ENCODE data around the gene MYOF.

The MYOF gene

GRCh38 chr10:93496322-93497041 lies 14.3 kb upstream of the MYOF start, which contains the start of gene CEP55:
Gene CEP55 (plus strand): TSS chr10:93496612. CDS start chr10:93500052, 3,440 bp downstream.
- peak; percentile 99 for ATAC-seq
- no peak for TF ChIP-seq ISL1 (CRISPR knock-in tag; IDR thresholded peaks at IDR 0.05)
- no peak for TF ChIP-seq CSDC2 (CRISPR knock-in tag; IDR thresholded peaks at IDR 0.05)
- TF ChIP-seq ESRRG (CRISPR knock-in tag; IDR thresholded peaks at IDR 0.05) = no peak
- no peak for TF ChIP-seq PATZ1 (CRISPR knock-in tag; IDR thresholded peaks at IDR 0.05; ENCODE audit: borderline replicate concordance)
- TF ChIP-seq ZNF8 (CRISPR knock-in tag; IDR thresholded peaks at IDR 0.05) = no peak
- no peak for TF ChIP-seq ZFP3 (CRISPR knock-in tag; IDR thresholded peaks at IDR 0.05)
- no peak for TF ChIP-seq POU6F1 (CRISPR knock-in tag; IDR thresholded peaks at IDR 0.05; ENCODE audit: borderline replicate concordance, low read depth)
- no peak for TF ChIP-seq ZNF70 (CRISPR knock-in tag; IDR thresholded peaks at IDR 0.05)
- no peak for TF ChIP-seq TSHZ2 (CRISPR knock-in tag; IDR thresholded peaks at IDR 0.05)
- TF ChIP-seq ZFP30 (CRISPR knock-in tag; IDR thresholded peaks at IDR 0.05) = no peak
- TF ChIP-seq OSR1 (CRISPR knock-in tag; IDR thresholded peaks at IDR 0.05) = no peak
- no peak for TF ChIP-seq BACH2 (CRISPR knock-in tag; IDR thresholded peaks at IDR 0.05; ENCODE audit: borderline replicate concordance)

GRCh38 chr10:93495654-93496321 lies 13.7 kb upstream of the MYOF start:
- peak; percentile 67 for ATAC-seq
- TF ChIP-seq ZC3H10 (CRISPR knock-in tag; IDR thresholded peaks at IDR 0.05) (no peak), ZFP3 (CRISPR knock-in tag; IDR thresholded peaks at IDR 0.05) (no peak), ZNF8 (CRISPR knock-in tag; IDR thresholded peaks at IDR 0.05) (no peak), OSR1 (CRISPR knock-in tag; IDR thresholded peaks at IDR 0.05) (no peak), PPARA (CRISPR knock-in tag; IDR thresholded peaks at IDR 0.05; ENCODE audit: borderline replicate concordance) (no peak), PATZ1 (CRISPR knock-in tag; IDR thresholded peaks at IDR 0.05; ENCODE audit: borderline replicate concordance) (no peak), ZNF565 (CRISPR knock-in tag; conservative IDR thresholded peaks at IDR 0.05; ENCODE audit: low read depth) (no peak), ZFP30 (CRISPR knock-in tag; IDR thresholded peaks at IDR 0.05) (no peak), POU6F1 (CRISPR knock-in tag; IDR thresholded peaks at IDR 0.05; ENCODE audit: borderline replicate concordance, low read depth) (no peak), CREB5 (CRISPR knock-in tag; IDR thresholded peaks at IDR 0.05; ENCODE audit: low read depth) (no peak), CSRNP3 (CRISPR knock-in tag; IDR thresholded peaks at IDR 0.05) (no peak), RARB (CRISPR knock-in tag; IDR thresholded peaks at IDR 0.05) (no peak), TOX (CRISPR knock-in tag; IDR thresholded peaks at IDR 0.05; ENCODE audit: borderline replicate concordance) (no peak), ISL1 (CRISPR knock-in tag; IDR thresholded peaks at IDR 0.05) (no peak), ESRRG (CRISPR knock-in tag; IDR thresholded peaks at IDR 0.05) (no peak), BACH2 (CRISPR knock-in tag; IDR thresholded peaks at IDR 0.05; ENCODE audit: borderline replicate concordance) (no peak), TCF4 (CRISPR knock-in tag; IDR thresholded peaks at IDR 0.05; ENCODE audit: borderline replicate concordance) (no peak)

All from SK-N-SH treated with all-trans-retinoic acid at 6 μM for 48 hours (cell line).